Lung (tissue), 12 donors: ENCODE data around the gene FAM78A. TPM values are rescaled to one million over a fixed set of nuclear protein-coding genes. Genes with fewer than 3 reads are reported as not detected.

Experiments
- ATAC-seq: fragments of 200-7000 bp; cut with Tn5 transposase; one replicate; pipeline ENCODE4 v1.9.1; 2020; ENCODE audit warnings: moderate number of reproducible peaks; ENCODE audit not compliant: insufficient read depth, low FRiP score
- DNase-seq, 3 donors: peaks; one replicate each; pipeline ENCODE4 v3.0.0-alpha.2; 2013 to 2017
- H3K27ac ChIP-seq, 2 donors: one replicate each; pipeline ENCODE4 v1.5.1; 2013; ENCODE audit warnings: mild to moderate bottlenecking in 2 of 2, moderate library complexity in 2 of 2, control low read depth in 1 of 2, inconsistent platforms in 1 of 2, low read depth in 1 of 2, low read length in 1 of 2
- H3K27me3 ChIP-seq, 3 donors: one replicate each; pipeline ENCODE4 v1.5.1; 2013; ENCODE audit warnings: low read length in 2 of 3; ENCODE audit not compliant: control insufficient read depth in 3 of 3, insufficient read depth in 3 of 3
- H3K36me3 ChIP-seq, 4 donors: one replicate each; pipeline ENCODE4 v1.5.1; 2013; ENCODE audit warnings: low read length in 4 of 4, mild to moderate bottlenecking in 1 of 4, moderate library complexity in 1 of 4; ENCODE audit not compliant: control insufficient read depth in 4 of 4, insufficient read depth in 4 of 4
- H3K4me1 ChIP-seq, 5 donors: one replicate each; pipeline ENCODE4 v1.5.1; 2013; ENCODE audit warnings: low read length in 5 of 5, mild to moderate bottlenecking in 2 of 5, moderate library complexity in 1 of 5; ENCODE audit not compliant: control insufficient read depth in 5 of 5, insufficient read depth in 5 of 5
- H3K4me3 ChIP-seq: one replicate; pipeline ENCODE4 v1.5.1; 2013; ENCODE audit warnings: mild to moderate bottlenecking, control low read depth, moderate library complexity
- H3K9ac ChIP-seq, 2 donors: one replicate each; pipeline ENCODE4 v1.5.1; 2013; ENCODE audit warnings: low read length in 2 of 2, control low read depth in 1 of 2; ENCODE audit not compliant: insufficient read depth in 1 of 2
- H3K9me3 ChIP-seq, 4 donors: one replicate each; pipeline ENCODE4 v1.5.1; 2013; ENCODE audit warnings: low read length in 3 of 4, mild to moderate bottlenecking in 1 of 4, moderate library complexity in 1 of 4; ENCODE audit not compliant: control insufficient read depth in 4 of 4, insufficient read depth in 3 of 4
- CTCF ChIP-seq: IDR thresholded peaks from 2 replicates; pipeline ENCODE4 v1.5.1; 2012; ENCODE audit warnings: mild to moderate bottlenecking; ENCODE audit errors: control extremely low read depth, extremely low read depth
- WGBS, 2 donors: extraction: QIAGEN DNeasy Blood & Tissue Kit; methylation state at CpG; one replicate each; pipeline ENCODE4 v1.1.7; 2013; 5-methylcytosine and 5-hydroxymethylcytosine counted together
- polyA plus RNA-seq, 2 donors: library from polyadenylated mRNA; stranded (reverse); fragments of 200-250 nt; gene quantifications; one replicate each; pipeline ENCODE4 v1.2.1, GENCODE V29; 2013
- total RNA-seq, 2 donors: library from RNA; depleted of rRNA in 1 of 2; stranded (reverse); fragments of >200 nt in 1 of 2; gene quantifications; one replicate each; pipeline ENCODE4 v1.2.1, GENCODE V29; 2014 to 2021
- donor health status: control.
- donor health status: control.
- donor health status: Bipolar disorder and iron deficiency.
- donor health status: healthy.
- donor health status: DM: yes; HTN: yes; CAD: no.

The FAM78A gene
- total and polyA plus RNA-seq, 4 donors = 5.4 to 10.8 (median 7.8) TPM

GRCh38 chr9:131237931-131238401 lies 38.3 kb downstream of the FAM78A start:
- DNase-seq (peak; percentile 53 to 65 (median 54)), ATAC-seq (peak; percentile 73)
- Histone ChIP-seq H3K36me3 (peaks cover 0 to 14% (median 0%) of the 10 kb centered on the region in 4 donors), H3K27me3 (no peaks in the 10 kb centered on the region), H3K4me3 (no peak overlapping the region), H3K9me3 (peaks cover 0 to 3% (median 0%) of the 10 kb centered on the region in 4 donors), H3K27ac (peak overlapping the region; percentile 78 to 82), H3K9ac (no peak overlapping the region), H3K4me1 (peaks cover 0 to 23% (median 10%) of the 10 kb centered on the region in 5 donors)
- TF ChIP-seq CTCF = no peak
- 3 to 9% methylated on average over 11 of the region's 11 CpGs for WGBS, 2 donors

- Histone ChIP-seq H3K4me3 (no peak overlapping the region), H3K9ac (no peak overlapping the region), H3K9me3 (peaks cover 0 to 3% (median 0%) of the 10 kb centered on the region in 4 donors), H3K36me3 (peaks cover 0 to 18% (median 0%) of the 10 kb centered on the region in 4 donors), H3K27ac (peak overlapping the region in 1 of 2 donors; percentile 17), H3K4me1 (peaks cover 0 to 23% (median 10%) of the 10 kb centered on the region in 5 donors), H3K27me3 (no peaks in the 10 kb centered on the region)
- 45 to 49% methylated on average over 7 of the region's 7 CpGs for WGBS, 2 donors
- no peak for TF ChIP-seq CTCF
- ATAC-seq (no peak), DNase-seq (no peak)
Observed at GRCh38 chr9:131237291-131237690, 39.0 kb downstream of the FAM78A start.

- Histone ChIP-seq H3K27me3 (no peaks in the 10 kb centered on the region), H3K9me3 (peaks cover 0 to 3% (median 0%) of the 10 kb centered on the region in 4 donors), H3K36me3 (peaks cover 0 to 23% (median 0%) of the 10 kb centered on the region in 4 donors), H3K9ac (no peak overlapping the region), H3K4me1 (peaks cover 0 to 23% (median 10%) of the 10 kb centered on the region in 5 donors), H3K27ac (peak overlapping the region in 1 of 2 donors; percentile 28), H3K4me3 (no peak overlapping the region)
- ATAC-seq (no peak), DNase-seq (peak in 1 of 3 donors; percentile 58)
- no peak for TF ChIP-seq CTCF
- 58 to 77% methylated on average over 5 of the region's 5 CpGs for WGBS, 2 donors
Observed at GRCh38 chr9:131236761-131237160, 39.5 kb downstream of the FAM78A start.

- Histone ChIP-seq H3K9me3 (peaks cover 0 to 3% (median 0%) of the 10 kb centered on the region in 4 donors), H3K27ac (peak overlapping the region in 1 of 2 donors; percentile 64), H3K27me3 (no peaks in the 10 kb centered on the region), H3K4me1 (peaks cover 0 to 23% (median 10%) of the 10 kb centered on the region in 5 donors), H3K36me3 (peaks cover 0 to 23% (median 0%) of the 10 kb centered on the region in 4 donors), H3K4me3 (no peak overlapping the region), H3K9ac (no peak overlapping the region)
- WGBS, 2 donors = 83 to 91% methylated on average over 8 of the region's 8 CpGs
- TF ChIP-seq CTCF = no peak
- ATAC-seq (no peak), DNase-seq (no peak)
Observed at GRCh38 chr9:131236161-131236560, 40.1 kb downstream of the FAM78A start.
